Skin epidermis (tissue), 12 donors: Measurements from ENCODE around the gene SPATC1L.
"Not testable (repeated sequence)": the region's sequence is repeated elsewhere in the genome, so short reads cannot be mapped to it uniquely, and the experiment has no call there.

ENCODE experiments used
- H3K27ac ChIP-seq, 21 experiments: fragments of 200-600 bp; sonication (generic) in 11 of 21; one replicate each; pipeline ENCODE4 v1.5.0; 2020; ENCODE audit warnings: mild to moderate bottlenecking in 3 of 21, inconsistent platforms in 2 of 21, moderate library complexity in 2 of 21
- H3K4me3 ChIP-seq, 7 experiments: fragments of 200-600 bp; sonication (generic) in 2 of 7; one replicate each; pipeline ENCODE4 v1.5.0; 2020; ENCODE audit warnings: inconsistent platforms in 2 of 7, mild to moderate bottlenecking in 2 of 7, moderate library complexity in 1 of 7

Gene SPATC1L

GRCh38 chr21:46141767-46142581 lies 42.3 kb downstream of the SPATC1L start:
- Histone ChIP-seq H3K4me3 (no peak overlapping the region), H3K27ac (no peak overlapping the region)

GRCh38 chr21:46140352-46141003 lies 43.8 kb downstream of the SPATC1L start:
- not testable (repeated sequence) for H3K27ac ChIP-seq, H3K4me3 ChIP-seq

GRCh38 chr21:46139686-46140085 lies 44.6 kb downstream of the SPATC1L start:
- Histone ChIP-seq H3K4me3 (no peak overlapping the region), H3K27ac (no peak overlapping the region)

- Histone ChIP-seq H3K27ac (no peak overlapping the region), H3K4me3 (no peak overlapping the region)
These were observed 45.8 kb downstream of the SPATC1L start for GRCh38 chr21:46138383-46138970.

- Histone ChIP-seq H3K4me3 (no peak overlapping the region), H3K27ac (no peak overlapping the region)
These were observed 46.4 kb downstream of the SPATC1L start for GRCh38 chr21:46137908-46138307.

GRCh38 chr21:46136739-46137349 lies 47.4 kb downstream of the SPATC1L start:
- H3K27ac ChIP-seq, result no peak overlapping the region
- H3K4me3 ChIP-seq, result no peak overlapping the region

GRCh38 chr21:46135782-46136395 lies 48.4 kb downstream of the SPATC1L start:
- Histone ChIP-seq H3K4me3 (no peak overlapping the region), H3K27ac (no peak overlapping the region)

GRCh38 chr21:46131838-46132651 lies 52.2 kb downstream of the SPATC1L start:
- no peak overlapping the region for H3K27ac ChIP-seq

GRCh38 chr21:46131588-46131837 lies 52.7 kb downstream of the SPATC1L start:
- no peak overlapping the region for H3K4me3 ChIP-seq
- H3K27ac ChIP-seq, result no peak overlapping the region

More at GRCh38 chr21:46131838-46132651, 52.2 kb downstream of the SPATC1L start:
- H3K4me3 ChIP-seq, result no peak overlapping the region

GRCh38 chr21:46130831-46131587 lies 53.2 kb downstream of the SPATC1L start:
- Histone ChIP-seq H3K27ac (peak overlapping the region in 1 of 21 experiments; percentile 14), H3K4me3 (no peak overlapping the region)

- H3K4me3 ChIP-seq, result no peak overlapping the region
- peak overlapping the region in 1 of 21 experiments; percentile 24 for H3K27ac ChIP-seq
These were observed 54.2 kb downstream of the SPATC1L start for GRCh38 chr21:46129846-46130651.

GRCh38 chr21:46128933-46129571 lies 55.2 kb downstream of the SPATC1L start:
- Histone ChIP-seq H3K4me3 (no peak overlapping the region), H3K27ac (no peak overlapping the region)

- Histone ChIP-seq H3K27ac (no peak overlapping the region), H3K4me3 (no peak overlapping the region)
These were observed 55.9 kb downstream of the SPATC1L start for GRCh38 chr21:46128106-46128932.

- Histone ChIP-seq H3K4me3 (no peak overlapping the region), H3K27ac (no peak overlapping the region)
These were observed 56.8 kb downstream of the SPATC1L start for GRCh38 chr21:46127239-46128105.

GRCh38 chr21:46126309-46127238 lies 57.7 kb downstream of the SPATC1L start:
- H3K4me3 ChIP-seq, result no peak overlapping the region
- H3K27ac ChIP-seq, result no peak overlapping the region
